Measurements from ENCODE around the gene BBX. TPM values are rescaled to one million over a fixed set of nuclear protein-coding genes. Genes with fewer than 3 reads are reported as not detected.

Gene BBX
- total and polyA plus RNA-seq, 2 of the 13 experiments (the other 11 are each of a cell fraction or from before 2014, with no cell fraction given): 13.7 to 23.2 TPM

DNA sequence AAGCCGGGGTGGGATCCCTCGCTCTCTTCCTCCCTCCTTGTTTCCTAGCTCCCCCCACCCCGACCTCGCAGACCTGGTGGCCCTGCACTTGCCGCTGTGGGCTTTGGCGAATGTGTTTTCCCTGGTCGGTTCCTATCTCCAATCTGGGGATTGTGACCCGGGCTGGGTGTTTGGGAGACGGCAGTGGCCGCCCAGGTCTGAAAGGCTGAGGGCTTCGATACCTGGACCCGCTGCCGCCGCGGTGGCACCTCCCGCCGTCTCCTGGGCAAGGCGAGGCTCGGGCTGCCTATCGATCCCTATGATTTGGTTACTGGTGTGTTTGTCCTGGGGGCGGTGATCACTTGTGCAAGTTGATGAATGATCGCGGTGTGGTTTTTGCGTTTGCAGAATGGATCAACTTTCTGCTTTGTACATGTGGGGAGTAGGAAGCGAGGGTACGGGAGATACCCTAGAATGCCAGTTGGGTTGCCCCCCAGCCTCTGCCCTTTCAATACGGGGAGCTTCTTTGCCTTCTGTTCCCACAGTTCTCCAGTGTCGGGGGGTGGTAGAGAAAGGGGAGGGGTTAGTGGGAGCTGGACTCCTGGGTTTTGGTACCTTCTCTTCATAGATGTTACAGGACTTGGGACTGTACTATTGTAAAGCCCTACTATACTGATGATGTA lies 3.0 kb downstream of the BBX start (continued):
- TF ChIP-seq, protein P1, sequence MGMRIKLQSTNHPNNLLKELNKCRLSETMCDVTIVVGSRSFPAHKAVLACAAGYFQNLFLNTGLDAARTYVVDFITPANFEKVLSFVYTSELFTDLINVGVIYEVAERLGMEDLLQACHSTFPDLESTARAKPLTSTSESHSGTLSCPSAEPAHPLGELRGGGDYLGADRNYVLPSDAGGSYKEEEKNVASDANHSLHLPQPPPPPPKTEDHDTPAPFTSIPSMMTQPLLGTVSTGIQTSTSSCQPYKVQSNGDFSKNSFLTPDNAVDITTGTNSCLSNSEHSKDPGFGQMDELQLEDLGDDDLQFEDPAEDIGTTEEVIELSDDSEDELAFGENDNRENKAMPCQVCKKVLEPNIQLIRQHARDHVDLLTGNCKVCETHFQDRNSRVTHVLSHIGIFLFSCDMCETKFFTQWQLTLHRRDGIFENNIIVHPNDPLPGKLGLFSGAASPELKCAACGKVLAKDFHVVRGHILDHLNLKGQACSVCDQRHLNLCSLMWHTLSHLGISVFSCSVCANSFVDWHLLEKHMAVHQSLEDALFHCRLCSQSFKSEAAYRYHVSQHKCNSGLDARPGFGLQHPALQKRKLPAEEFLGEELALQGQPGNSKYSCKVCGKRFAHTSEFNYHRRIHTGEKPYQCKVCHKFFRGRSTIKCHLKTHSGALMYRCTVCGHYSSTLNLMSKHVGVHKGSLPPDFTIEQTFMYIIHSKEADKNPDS (CRISPR knock-in tag; IDR thresholded peaks at IDR 0.05): no peak
- TF ChIP-seq FOXA3 (CRISPR knock-in tag; IDR thresholded peaks at IDR 0.05): no peak
- TF ChIP-seq, protein P2, sequence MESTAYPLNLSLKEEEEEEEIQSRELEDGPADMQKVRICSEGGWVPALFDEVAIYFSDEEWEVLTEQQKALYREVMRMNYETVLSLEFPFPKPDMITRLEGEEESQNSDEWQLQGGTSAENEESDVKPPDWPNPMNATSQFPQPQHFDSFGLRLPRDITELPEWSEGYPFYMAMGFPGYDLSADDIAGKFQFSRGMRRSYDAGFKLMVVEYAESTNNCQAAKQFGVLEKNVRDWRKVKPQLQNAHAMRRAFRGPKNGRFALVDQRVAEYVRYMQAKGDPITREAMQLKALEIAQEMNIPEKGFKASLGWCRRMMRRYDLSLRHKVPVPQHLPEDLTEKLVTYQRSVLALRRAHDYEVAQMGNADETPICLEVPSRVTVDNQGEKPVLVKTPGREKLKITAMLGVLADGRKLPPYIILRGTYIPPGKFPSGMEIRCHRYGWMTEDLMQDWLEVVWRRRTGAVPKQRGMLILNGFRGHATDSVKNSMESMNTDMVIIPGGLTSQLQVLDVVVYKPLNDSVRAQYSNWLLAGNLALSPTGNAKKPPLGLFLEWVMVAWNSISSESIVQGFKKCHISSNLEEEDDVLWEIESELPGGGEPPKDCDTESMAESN (CRISPR knock-in tag; conservative IDR thresholded peaks at IDR 0.05): 0 out of 2 replicates have a peak, but pooled peaks have one; percentile 26
- TF ChIP-seq, protein P3, sequence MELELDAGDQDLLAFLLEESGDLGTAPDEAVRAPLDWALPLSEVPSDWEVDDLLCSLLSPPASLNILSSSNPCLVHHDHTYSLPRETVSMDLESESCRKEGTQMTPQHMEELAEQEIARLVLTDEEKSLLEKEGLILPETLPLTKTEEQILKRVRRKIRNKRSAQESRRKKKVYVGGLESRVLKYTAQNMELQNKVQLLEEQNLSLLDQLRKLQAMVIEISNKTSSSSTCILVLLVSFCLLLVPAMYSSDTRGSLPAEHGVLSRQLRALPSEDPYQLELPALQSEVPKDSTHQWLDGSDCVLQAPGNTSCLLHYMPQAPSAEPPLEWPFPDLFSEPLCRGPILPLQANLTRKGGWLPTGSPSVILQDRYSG (CRISPR knock-in tag; IDR thresholded peaks at IDR 0.05): no peak
- 0 out of 2 replicates have a peak, but pooled peaks have one; percentile 12 for TF ChIP-seq ZNF556 (CRISPR knock-in tag; IDR thresholded peaks at IDR 0.05; ENCODE audit: borderline replicate concordance)
- no peak for TF ChIP-seq SKI (IDR thresholded peaks at IDR 0.05; ENCODE audit: partially characterized antibody)
- TF ChIP-seq, protein P4, sequence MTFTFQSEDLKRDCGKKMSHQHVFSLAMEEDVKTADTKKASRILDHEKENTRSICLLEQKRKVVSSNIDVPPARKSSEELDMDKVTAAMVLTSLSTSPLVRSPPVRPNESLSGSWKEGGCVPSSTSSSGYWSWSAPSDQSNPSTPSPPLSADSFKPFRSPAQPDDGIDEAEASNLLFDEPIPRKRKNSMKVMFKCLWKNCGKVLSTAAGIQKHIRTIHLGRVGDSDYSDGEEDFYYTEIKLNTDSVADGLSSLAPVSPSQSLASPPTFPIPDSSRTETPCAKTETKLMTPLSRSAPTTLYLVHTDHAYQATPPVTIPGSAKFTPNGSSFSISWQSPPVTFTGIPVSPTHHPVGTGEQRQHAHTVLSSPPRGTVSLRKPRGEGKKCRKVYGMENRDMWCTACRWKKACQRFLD (CRISPR knock-in tag; IDR thresholded peaks at IDR 0.05; ENCODE audit: borderline replicate concordance): no peak
- no peak for TF ChIP-seq SAFB2 (CRISPR knock-in tag; IDR thresholded peaks at IDR 0.05; ENCODE audit: borderline replicate concordance, low read depth)
- 0 out of 2 replicates have a peak, but pooled peaks have one; percentile 23 for TF ChIP-seq ZNF605 (CRISPR knock-in tag; IDR thresholded peaks at IDR 0.05)
